Spleen (tissue), 11 donors: ENCODE results near the gene MYCN. TPM values are rescaled to one million over a fixed set of nuclear protein-coding genes. Genes with fewer than 3 reads are reported as not detected.

Experiments
- DNase-seq: peaks from one replicate; pipeline ENCODE4 v3.0.0-alpha.2; 2020
- H3K27ac ChIP-seq, 8 donors: fragments of 200-600 bp; sonication (generic) in 7 of 8; 1 replicate in 4 of 8; 2 replicates in 4 of 8; pipeline versions ENCODE4 v1.5.0 to v1.8.0; 2016 to 2021; ENCODE audit warnings: inconsistent platforms in 4 of 8, mild to moderate bottlenecking in 4 of 8, moderate library complexity in 1 of 8
- H3K27me3 ChIP-seq, 7 donors: fragments of 200-600 bp; sonication (generic) in 6 of 7; replicated peaks in 1 of 7; 1 replicate in 4 of 7; 2 replicates in 3 of 7; pipeline versions ENCODE4 v1.5.0 to v1.8.0; 2016 to 2021; ENCODE audit warnings: inconsistent platforms in 3 of 7, mild to moderate bottlenecking in 1 of 7
- H3K36me3 ChIP-seq, 6 donors: fragments of 200-600 bp; sonication (generic) in 5 of 6; 1 replicate in 4 of 6; 2 replicates in 2 of 6; pipeline versions ENCODE4 v1.5.0 to v1.8.0; 2016 to 2021; ENCODE audit warnings: inconsistent platforms in 2 of 6
- H3K4me1 ChIP-seq, 6 donors: fragments of 200-600 bp; sonication (generic) in 5 of 6; 1 replicate in 3 of 6; 2 replicates in 3 of 6; pipeline versions ENCODE4 v1.5.0 to v1.8.0; 2016 to 2021; ENCODE audit warnings: inconsistent platforms in 3 of 6
- H3K4me3 ChIP-seq, 8 donors: fragments of 200-600 bp; sonication (generic) in 7 of 8; 1 replicate in 4 of 8; 2 replicates in 4 of 8; pipeline versions ENCODE4 v1.5.0 to v1.8.0; 2016 to 2021; ENCODE audit warnings: inconsistent platforms in 4 of 8, mild to moderate bottlenecking in 4 of 8, moderate library complexity in 2 of 8
- H3K9me3 ChIP-seq, 8 donors: fragments of 200-600 bp; sonication (generic) in 7 of 8; 1 replicate in 4 of 8; 2 replicates in 4 of 8; pipeline versions ENCODE4 v1.5.0 to v1.8.0; 2016 to 2021; ENCODE audit warnings: inconsistent platforms in 4 of 8
- POLR2A ChIP-seq, 3 donors: fragments of 450-650 bp; IDR thresholded peaks; one replicate each; pipeline ENCODE4 v1.5.1; 2017; ENCODE audit warnings: antibody characterized with exemption in 3 of 3, mild to moderate bottlenecking in 1 of 3
- POLR2AphosphoS5 ChIP-seq, 3 donors: sonication (generic); formaldehyde crosslinking; IDR thresholded peaks; one replicate each; pipeline ENCODE4 v1.5.1; 2017; ENCODE audit warnings: antibody characterized with exemption in 3 of 3
- WGBS, 5 donors: extraction: QIAGEN DNeasy Blood & Tissue Kit in 3 of 5; methylation state at CpG; one replicate each; pipeline versions ENCODE4 v1.1.5 to v1.1.7; 2013 to 2018; 5-methylcytosine and 5-hydroxymethylcytosine counted together
- intact Hi-C: fragments of 100-400 bp; cut with DNase I; formaldehyde crosslinking; loops from one replicate; pipeline ENCODE4 v1.15.0; 2023; ENCODE audit warnings: low total_unique reads
- polyA plus RNA-seq, 3 donors: library from polyadenylated mRNA; stranded (reverse); fragments of 200-250 nt; gene quantifications; one replicate each; pipeline ENCODE4 v1.2.1, GENCODE V29; 2013
- total RNA-seq, 7 donors: library from RNA; depleted of rRNA in 3 of 7; stranded (reverse); fragments of >200 nt in 3 of 7; fragmentation: NEBNext Ultra II Directional in 4 of 7; extraction: Animal tissue kit (Norgen Biotek cat#: 25700) in 4 of 7; gene quantifications; one replicate each; pipeline versions ENCODE4 v1.1.0 to v1.2.1, GENCODE V29; 2016 to 2021
- TF ChIP-seq, protein P1 (sequence below), 11 experiments: fragments of 200-600 bp in 7 of 11; fragments of 450-650 bp in 4 of 11; sonication (generic) in 4 of 11; IDR thresholded peaks in 8 of 11; conservative IDR thresholded peaks in 3 of 11; 1 replicate in 7 of 11; 2 replicates in 4 of 11; pipeline versions ENCODE4 v1.4.0 to v1.8.0; 2016 to 2021; ENCODE audit warnings: antibody characterized with exemption in 11 of 11, inconsistent platforms in 4 of 11, mild to moderate bottlenecking in 1 of 11
- donor health status: healthy with polysubstance abuse.
- donor health status: DM: no; HTN: no; CAD: no; lungs with moderate emphysema.
- donor health status: DM: no; HTN: no; CAD: no.
- donor health status: Bipolar disorder and iron deficiency.
- donor health status: healthy.
- donor health status: DM: no; HTN: no; CAD: no.
- donor health status: DM: yes; HTN: yes; CAD: no.

Gene MYCN
- total and polyA plus RNA-seq, 10 donors = 0.03 to 1.3 (median 0.33) TPM; not detected in 2

DNA sequence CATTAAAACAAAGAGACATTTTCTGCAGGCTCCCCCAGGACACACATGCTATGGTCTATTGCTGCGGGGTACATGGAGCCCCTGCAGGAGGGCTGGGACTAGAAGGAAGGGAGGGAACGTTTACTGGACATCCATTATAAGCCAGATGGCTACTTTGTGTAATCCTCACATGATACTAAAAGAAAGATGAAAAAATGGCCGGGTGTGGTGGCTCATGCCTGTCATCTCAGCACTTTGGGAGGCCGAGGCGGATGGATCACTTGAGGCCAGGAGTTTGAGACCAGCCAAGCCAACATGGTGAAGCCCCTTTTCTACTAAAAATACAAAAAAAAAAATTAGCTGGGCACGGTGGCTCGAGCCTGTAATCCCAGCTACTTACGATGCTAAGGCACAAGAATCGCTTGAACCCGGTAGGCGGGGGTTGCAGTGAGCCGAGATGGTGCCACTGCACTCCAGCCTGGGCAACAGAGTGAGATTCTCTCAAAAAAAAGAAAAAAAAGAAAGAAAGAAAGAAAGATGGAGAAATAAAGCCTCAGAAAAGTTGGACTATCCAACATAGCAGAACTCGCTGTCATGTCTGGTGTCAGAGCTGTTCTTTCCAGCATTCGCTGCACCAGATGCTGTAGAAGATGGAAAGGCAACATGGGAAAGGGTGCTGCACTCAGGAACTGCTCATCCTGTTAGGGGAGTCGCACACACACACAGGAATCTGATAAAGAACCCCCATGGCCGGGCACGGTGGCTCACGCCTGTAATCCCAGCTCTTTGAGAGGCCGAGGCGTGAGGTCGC, 7.8 kb upstream of the MYCN start:
- TF ChIP-seq POLR2A (IDR thresholded peaks at IDR 0.05) (no peak), POLR2AphosphoS5 (IDR thresholded peaks at IDR 0.05) (no peak)
- TF ChIP-seq, protein P1, sequence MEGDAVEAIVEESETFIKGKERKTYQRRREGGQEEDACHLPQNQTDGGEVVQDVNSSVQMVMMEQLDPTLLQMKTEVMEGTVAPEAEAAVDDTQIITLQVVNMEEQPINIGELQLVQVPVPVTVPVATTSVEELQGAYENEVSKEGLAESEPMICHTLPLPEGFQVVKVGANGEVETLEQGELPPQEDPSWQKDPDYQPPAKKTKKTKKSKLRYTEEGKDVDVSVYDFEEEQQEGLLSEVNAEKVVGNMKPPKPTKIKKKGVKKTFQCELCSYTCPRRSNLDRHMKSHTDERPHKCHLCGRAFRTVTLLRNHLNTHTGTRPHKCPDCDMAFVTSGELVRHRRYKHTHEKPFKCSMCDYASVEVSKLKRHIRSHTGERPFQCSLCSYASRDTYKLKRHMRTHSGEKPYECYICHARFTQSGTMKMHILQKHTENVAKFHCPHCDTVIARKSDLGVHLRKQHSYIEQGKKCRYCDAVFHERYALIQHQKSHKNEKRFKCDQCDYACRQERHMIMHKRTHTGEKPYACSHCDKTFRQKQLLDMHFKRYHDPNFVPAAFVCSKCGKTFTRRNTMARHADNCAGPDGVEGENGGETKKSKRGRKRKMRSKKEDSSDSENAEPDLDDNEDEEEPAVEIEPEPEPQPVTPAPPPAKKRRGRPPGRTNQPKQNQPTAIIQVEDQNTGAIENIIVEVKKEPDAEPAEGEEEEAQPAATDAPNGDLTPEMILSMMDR (IDR thresholded peaks at IDR 0.05 in 8 of 11, conservative IDR thresholded peaks at IDR 0.05 in 3 of 11) = no peak
- Histone ChIP-seq H3K9me3 (no peaks in the 10 kb centered on the region), H3K4me3 (no peak overlapping the region), H3K27me3 (peaks cover 0 to 8% (median 0%) of the 10 kb centered on the region in 7 donors), H3K4me1 (no peaks in the 10 kb centered on the region), H3K27ac (no peak overlapping the region), H3K36me3 (no peaks in the 10 kb centered on the region)
- no peak for DNase-seq
- WGBS, 5 donors = 87 to 92% (median 90%) methylated on average over 21 of the region's 21 CpGs
- intact Hi-C loops = no loop called here

- no peak for TF ChIP-seq POLR2A (IDR thresholded peaks at IDR 0.05)
- 80 to 88% (median 83%) methylated on average over 11 of the region's 11 CpGs for WGBS, 5 donors
- intact Hi-C loops = no loop called here
Observed at GRCh38 chr2:15933184-15933845, 7.0 kb upstream of the MYCN start.

DNA sequence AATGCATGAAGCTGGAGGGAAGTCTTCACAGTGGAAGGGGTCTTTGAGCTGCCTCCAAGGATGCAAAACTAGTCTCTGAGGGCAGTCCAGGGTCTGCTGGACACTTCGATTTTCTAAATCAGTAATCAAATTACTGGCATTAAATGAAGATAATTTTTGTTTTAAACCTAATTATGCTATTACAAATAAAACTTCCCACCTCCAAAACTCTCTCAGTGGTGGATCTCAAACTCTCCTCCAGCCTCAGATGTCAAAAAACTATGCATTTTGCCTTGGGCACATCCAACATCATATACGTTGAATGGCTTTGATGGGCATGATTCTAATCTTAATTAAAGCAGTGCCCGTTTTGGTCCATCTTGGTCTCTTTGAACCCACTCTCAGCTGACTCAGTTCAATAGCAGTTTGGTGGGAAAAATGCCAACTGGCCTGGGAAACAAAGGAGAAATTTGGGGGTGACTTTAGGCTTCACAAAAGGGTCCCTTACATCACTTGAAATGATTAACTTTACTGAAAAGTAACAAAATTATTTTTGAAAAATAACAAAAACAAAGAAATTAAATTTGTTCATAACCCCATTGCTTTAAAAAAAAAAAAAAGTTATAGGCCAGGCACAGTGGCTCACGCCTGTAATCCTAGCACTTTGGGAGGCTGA, 5.9 kb upstream of the MYCN start:
- Histone ChIP-seq H3K27ac (no peak overlapping the region), H3K27me3 (peaks cover 0 to 27% (median 8%) of the 10 kb centered on the region in 7 donors), H3K36me3 (no peaks in the 10 kb centered on the region), H3K4me3 (no peak overlapping the region), H3K9me3 (no peaks in the 10 kb centered on the region), H3K4me1 (peaks cover 2 to 8% (median 2%) of the 10 kb centered on the region in 6 donors)
- 81 to 89% (median 85%) methylated on average over 4 of the region's 4 CpGs for WGBS, 5 donors
- TF ChIP-seq POLR2AphosphoS5 (IDR thresholded peaks at IDR 0.05) (no peak), POLR2A (IDR thresholded peaks at IDR 0.05) (no peak)
- TF ChIP-seq, protein P1 (IDR thresholded peaks at IDR 0.05 in 8 of 11, conservative IDR thresholded peaks at IDR 0.05 in 3 of 11) = no peak
- intact Hi-C loops = no loop called here
- DNase-seq = no peak

More at GRCh38 chr2:15933184-15933845, 7.0 kb upstream of the MYCN start:
- DNase-seq = no peak
- H3K9me3 ChIP-seq = no peaks in the 10 kb centered on the region
- no peak overlapping the region for H3K4me3 ChIP-seq
- H3K36me3 ChIP-seq = no peaks in the 10 kb centered on the region
- H3K27ac ChIP-seq = no peak overlapping the region
- H3K27me3 ChIP-seq = peaks cover 0 to 16% (median 0%) of the 10 kb centered on the region in 7 donors
- no peaks in the 10 kb centered on the region for H3K4me1 ChIP-seq

DNA sequence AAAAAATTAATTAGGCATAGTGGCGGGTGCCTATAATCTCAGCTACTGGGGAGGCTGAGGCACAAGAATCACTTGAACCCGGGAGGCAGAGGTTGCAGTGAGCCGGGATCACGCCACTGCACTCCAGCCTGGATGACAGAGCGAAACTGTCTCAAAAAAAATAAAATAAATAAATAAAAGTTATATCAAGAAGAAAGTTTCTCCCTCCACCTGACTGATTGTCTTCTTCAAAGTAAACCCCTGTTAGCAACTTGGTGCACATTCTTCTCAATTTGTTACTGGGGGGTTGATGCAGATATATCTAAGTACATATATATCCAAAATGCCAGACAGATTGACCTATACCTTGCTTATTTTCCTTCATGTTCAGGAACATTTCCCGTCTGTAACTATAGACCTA, 5.2 kb upstream of the MYCN start:
- TF ChIP-seq, protein P1 (IDR thresholded peaks at IDR 0.05 in 8 of 11, conservative IDR thresholded peaks at IDR 0.05 in 3 of 11) = no peak
- no peak for TF ChIP-seq POLR2AphosphoS5 (IDR thresholded peaks at IDR 0.05)
- Histone ChIP-seq H3K36me3 (no peaks in the 10 kb centered on the region), H3K4me3 (no peak overlapping the region), H3K9me3 (no peaks in the 10 kb centered on the region), H3K27me3 (peaks cover 0 to 34% (median 15%) of the 10 kb centered on the region in 7 donors), H3K27ac (no peak overlapping the region), H3K4me1 (peaks cover 8 to 15% (median 10%) of the 10 kb centered on the region in 6 donors)
- 79 to 95% (median 93%) methylated on average over 6 of the region's 6 CpGs for WGBS, 5 donors
- intact Hi-C loops = loop anchor here (5.0 kb wide), 2 partner anchors 298 to 347 kb away; no protein-coding TSS in a partner anchor
- no peak for DNase-seq
